ENCODE measurements around the gene RPL35. TPM values are rescaled to one million over a fixed set of nuclear protein-coding genes. Genes with fewer than 3 reads are reported as not detected.

Gene RPL35
- total RNA-seq, 1 experiment from 2014 or later = 2,661 TPM

DNA sequence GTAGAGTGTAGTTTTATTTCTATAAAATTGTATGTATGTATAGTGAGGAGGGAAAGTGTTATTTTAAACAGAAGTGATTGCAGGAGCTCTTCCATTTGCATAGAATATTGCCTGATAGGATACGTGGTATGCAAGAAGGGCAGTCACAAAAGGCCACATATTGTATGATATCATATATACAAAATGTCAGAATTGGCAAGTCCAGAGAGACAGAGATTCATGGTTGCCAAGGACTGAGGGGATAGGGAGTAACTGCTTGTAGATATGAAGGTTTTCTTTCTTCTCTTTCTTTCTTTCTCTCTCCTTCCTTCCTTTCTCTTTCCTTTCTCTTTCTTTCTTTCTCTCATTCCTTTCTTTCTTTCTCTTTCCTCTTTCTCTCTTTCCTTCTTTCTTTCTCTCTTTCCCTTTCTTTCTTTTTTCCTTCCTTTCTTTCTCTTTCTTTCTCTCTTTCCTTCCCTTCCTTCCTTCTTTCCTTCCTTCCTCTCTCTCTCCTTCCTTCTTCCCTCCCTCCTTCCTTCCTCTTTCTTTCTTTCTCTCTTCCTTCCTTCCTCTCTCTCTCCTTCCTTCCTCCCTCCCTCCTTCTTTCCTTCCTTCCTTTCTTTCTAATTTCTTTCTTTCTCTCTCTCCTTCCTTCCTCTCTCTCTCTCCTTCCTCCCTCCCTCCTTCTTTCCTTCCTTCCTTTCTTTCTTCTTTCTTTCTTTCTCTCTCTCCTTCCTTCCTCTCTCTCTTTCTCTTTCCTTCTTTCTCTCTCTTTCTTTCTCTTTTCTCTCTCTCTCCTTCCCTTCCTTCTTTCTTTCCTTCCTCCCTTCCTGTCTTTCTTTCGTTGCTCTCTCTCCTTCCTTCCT is 33.0 kb downstream of the RPL35 start:
- no peak for DNase-seq (ENCODE audit: extremely low read depth, low read depth)

GRCh38 chr9:124820698-124821623 is 40.8 kb downstream of the RPL35 start:
- DNase-seq (ENCODE audit: extremely low read depth, low read depth) = no peak

DNA sequence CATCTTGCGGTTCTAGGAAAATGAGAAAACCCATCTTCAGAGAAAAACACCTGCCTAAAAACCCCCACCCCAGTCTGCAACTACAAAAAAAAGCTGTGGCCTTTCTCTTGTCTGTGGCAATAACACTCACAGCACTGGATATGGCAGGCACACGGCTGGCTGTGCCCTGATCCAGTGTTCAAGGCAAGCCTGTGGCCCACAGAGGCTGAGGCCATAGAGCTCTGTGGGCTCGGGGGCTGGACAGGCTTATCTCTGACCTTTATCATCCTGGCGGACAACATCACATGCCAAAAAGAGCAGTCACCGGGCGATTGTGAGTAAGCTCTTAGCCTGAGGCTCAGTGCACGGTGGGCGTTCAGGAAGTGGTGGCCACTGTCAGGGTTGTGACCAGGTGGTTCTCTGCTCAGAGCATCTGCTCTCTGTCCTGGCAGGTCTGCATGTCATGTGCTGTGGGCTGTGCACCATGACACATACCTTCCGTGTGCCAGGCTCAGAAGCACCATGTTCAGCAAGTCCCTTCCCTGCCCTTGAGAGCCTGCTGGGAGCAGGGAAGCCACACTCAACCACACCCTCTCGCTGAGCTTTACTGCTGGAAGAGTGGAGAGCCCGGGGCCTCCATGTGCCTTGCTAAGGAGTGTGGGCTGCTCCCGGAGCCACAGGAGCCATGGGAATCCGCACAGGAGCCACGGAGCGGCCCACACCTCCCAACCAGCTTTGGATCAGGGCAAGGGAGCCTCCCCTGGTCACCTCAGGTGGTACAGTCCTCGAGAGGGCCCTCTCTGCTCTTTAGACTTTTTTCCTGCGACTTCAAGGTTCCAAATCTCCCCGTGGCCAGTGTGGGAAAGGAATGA is 43.1 kb downstream of the RPL35 start:
- DNase-seq (ENCODE audit: extremely low read depth, low read depth) = no peak

DNA sequence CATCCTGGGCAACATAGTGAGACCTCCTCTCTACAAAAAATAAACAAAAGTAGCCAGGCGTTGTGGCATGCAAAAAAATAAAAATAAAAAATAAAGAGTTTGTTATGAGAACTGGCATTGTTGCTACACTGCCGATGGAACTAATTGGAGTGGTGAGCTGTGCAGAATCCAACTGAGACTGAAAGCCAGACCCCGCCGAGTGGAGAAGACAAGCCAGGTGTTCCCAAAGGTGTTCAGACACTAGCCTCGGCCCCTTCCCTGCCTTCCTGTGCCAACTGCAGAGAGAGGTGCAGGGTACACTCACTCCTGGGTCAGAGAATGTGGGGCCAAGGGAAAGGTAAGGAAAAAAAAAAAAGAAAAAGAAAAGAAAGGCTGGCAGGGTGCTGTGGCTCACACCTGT is 46.2 kb downstream of the RPL35 start:
- no peak for DNase-seq (ENCODE audit: extremely low read depth, low read depth)

DNA sequence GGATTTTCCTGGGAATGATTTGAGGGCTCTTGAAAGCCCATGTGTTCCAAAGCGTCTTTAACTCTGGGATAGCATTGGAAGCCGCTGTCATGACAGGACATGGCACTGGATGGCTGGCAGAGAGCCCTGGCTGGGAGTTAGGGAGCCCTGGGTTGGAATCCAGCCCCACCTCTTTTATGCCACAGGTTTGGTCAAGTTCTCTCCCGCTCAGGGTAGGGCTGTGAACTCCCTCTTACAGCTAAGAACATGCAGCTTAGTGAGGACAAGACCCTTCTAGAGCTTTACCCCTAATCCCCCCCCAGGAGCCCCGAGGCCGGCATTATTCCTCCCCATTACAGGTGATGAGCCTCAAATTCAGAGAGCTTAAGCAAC is 47.6 kb downstream of the RPL35 start:
- no peak for DNase-seq (ENCODE audit: extremely low read depth, low read depth)

GRCh38 chr9:124813501-124814163 is 48.1 kb downstream of the RPL35 start:
- DNase-seq (ENCODE audit: extremely low read depth, low read depth) = no peak

- DNase-seq (ENCODE audit: extremely low read depth, low read depth) = no peak
Observed at GRCh38 chr9:124813041-124813440, 48.7 kb downstream of the RPL35 start.

DNA sequence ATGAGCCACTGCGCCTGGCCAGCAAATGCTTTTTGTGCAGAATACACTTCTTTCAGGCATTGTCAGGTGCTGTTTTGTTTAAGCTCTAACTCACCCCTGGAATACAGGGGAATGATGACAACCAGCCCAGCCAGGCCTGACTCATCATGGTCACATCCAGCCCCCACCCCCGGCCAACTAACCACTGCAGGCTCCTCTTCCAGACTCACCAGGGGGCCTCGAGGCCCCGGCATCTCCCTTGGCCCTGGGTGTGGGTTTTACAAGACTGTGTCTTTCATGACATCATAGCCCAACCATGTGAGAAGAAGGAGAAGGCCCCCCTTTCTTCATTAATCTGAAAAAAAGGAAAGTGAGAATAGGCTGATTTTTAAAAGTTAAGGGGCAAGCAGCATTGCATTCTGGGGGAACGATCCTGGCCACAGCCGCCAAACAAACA is 49.3 kb downstream of the RPL35 start:
- DNase-seq (ENCODE audit: extremely low read depth, low read depth) = no peak

GRCh38 chr9:124810663-124811355 is 50.9 kb downstream of the RPL35 start:
- no peak for DNase-seq (ENCODE audit: extremely low read depth, low read depth)

DNA sequence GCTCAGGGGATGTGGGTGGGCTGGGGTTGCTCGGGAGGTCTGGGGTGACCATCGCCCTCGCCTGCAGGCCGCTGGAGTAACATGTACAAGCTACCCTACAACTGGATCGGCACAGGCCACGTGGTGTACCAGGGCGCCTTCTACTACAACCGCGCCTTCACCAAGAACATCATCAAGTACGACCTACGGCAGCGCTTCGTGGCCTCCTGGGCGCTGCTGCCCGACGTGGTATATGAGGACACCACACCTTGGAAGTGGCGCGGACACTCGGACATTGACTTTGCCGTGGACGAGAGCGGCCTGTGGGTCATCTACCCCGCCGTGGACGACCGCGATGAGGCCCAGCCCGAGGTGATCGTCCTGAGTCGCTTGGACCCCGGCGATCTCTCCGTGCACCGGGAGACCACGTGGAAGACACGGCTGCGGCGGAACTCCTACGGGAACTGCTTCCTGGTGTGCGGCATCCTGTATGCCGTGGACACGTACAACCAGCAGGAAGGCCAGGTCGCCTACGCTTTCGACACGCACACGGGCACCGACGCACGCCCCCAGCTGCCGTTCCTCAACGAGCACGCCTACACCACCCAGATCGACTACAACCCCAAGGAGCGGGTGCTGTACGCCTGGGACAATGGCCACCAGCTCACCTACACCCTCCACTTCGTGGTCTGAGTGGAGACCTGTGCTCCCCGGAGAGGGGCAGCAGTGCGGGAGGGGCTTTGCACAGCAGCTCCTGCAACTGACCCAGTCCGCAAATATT is 51.8 kb downstream of the RPL35 start:
- DNase-seq (ENCODE audit: extremely low read depth, low read depth) = no peak

- DNase-seq (ENCODE audit: extremely low read depth, low read depth) = no peak
Observed at GRCh38 chr9:124809211-124809610, 52.5 kb downstream of the RPL35 start.

DNA sequence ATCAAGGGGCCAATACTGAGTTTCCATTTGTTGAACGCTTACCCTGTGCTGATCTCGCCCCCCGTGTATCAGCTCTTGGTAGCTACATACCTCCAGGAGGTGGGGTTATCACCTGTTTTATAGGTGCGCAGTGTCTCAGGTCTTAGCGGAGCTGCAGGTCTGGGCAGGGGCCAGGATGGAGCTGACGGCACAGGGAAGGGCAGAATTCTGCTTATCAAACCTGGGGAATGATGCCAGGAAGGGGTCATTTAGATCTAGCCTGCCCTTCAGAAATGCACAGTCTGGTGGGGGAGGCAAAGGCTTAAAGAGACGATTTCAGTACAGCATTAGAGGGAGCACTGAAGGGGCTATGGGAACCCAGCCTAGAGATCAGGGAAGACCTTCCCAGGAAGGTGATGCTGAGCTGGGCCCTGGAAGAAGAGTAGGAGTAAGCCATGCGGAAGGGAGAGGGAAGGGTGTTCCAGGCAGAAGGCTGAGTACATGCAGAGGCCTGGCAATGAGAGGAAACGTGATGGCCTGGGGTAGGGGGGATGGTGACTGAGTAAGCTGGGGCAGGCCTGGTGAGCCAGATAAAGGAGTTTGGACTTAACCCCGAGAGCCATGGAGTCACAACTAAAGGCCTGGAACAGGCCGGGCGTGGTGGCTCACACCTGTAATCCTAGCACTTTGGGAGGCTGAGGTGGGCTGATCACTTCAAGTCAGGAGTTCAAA is 53.4 kb downstream of the RPL35 start:
- no peak for DNase-seq (ENCODE audit: extremely low read depth, low read depth)

Small RNA genes within 50 kb of the gene (small RNA-seq; reads per million reads assigned to genes)
- gene RNU4-82P = 0 to 0.35 reads per million in 2 experiments

Other genes starting within 250 kb of the RPL35 start
- 0.89 and 0.98 TPM in 2 replicates for gene NR6A1, start 90.6 kb downstream of the RPL35 start, total RNA-seq (2014; rRNA removed; shearing (Covaris generic))
- gene OLFML2A, start 84.8 kb downstream of the RPL35 start, total RNA-seq (2014; rRNA removed; shearing (Covaris generic)) = 60.6 and 63.6 TPM in 2 replicates
- not detected in 2 replicates for gene WDR38, start 8.5 kb downstream of the RPL35 start, total RNA-seq (2014; rRNA removed; shearing (Covaris generic))
- gene ARPC5L, start 173 bp upstream of the RPL35 start, total RNA-seq (2014; rRNA removed; shearing (Covaris generic)) = 49.0 and 62.0 TPM in 2 replicates
- gene GOLGA1, start 79.1 kb upstream of the RPL35 start, total RNA-seq (2014; rRNA removed; shearing (Covaris generic)) = 15.2 and 16.6 TPM in 2 replicates

All from NCI-H460 (cell line).